Esophagus muscularis mucosa (tissue), 4 donors: ENCODE measurements around the gene MPV17. TPM values are rescaled to one million over a fixed set of nuclear protein-coding genes. Genes with fewer than 3 reads are reported as not detected.

Experiments
- DNase-seq: peaks from one replicate; pipeline ENCODE4 v3.0.0-alpha.2; 2017; ENCODE audit errors: extremely low spot score
- H3K27ac ChIP-seq, 4 donors: fragments of 200-600 bp; sonication (generic); replicated peaks in 1 of 4; 1 replicate in 3 of 4; 2 replicates in 1 of 4; pipeline ENCODE4 v1.5.1; 2016 to 2019; ENCODE audit warnings: mild to moderate bottlenecking in 1 of 4
- H3K27me3 ChIP-seq, 4 donors: fragments of 200-600 bp; sonication (generic); one replicate each; pipeline versions ENCODE4 v1.5.1 to v1.6.0; 2016 to 2019
- H3K36me3 ChIP-seq, 4 donors: fragments of 200-600 bp; sonication (generic); one replicate each; pipeline ENCODE4 v1.5.1; 2016 to 2019
- H3K4me1 ChIP-seq, 4 donors: fragments of 200-600 bp; sonication (generic); one replicate each; pipeline ENCODE4 v1.5.1; 2016 to 2019
- H3K4me3 ChIP-seq, 4 donors: fragments of 200-600 bp; sonication (generic); 1 replicate in 2 of 4; 2 replicates in 2 of 4; pipeline ENCODE4 v1.5.1; 2016 to 2019; ENCODE audit warnings: mild to moderate bottlenecking in 4 of 4, moderate library complexity in 1 of 4
- H3K9me3 ChIP-seq, 4 donors: fragments of 200-600 bp; sonication (generic); 1 replicate in 3 of 4; 2 replicates in 1 of 4; pipeline ENCODE4 v1.5.1; 2016 to 2019
- EP300 ChIP-seq: sonication (generic); formaldehyde crosslinking; IDR thresholded peaks from one replicate; pipeline ENCODE4 v1.6.1; 2017; ENCODE audit warnings: antibody characterized with exemption
- POLR2A ChIP-seq: fragments of 450-650 bp; IDR thresholded peaks from one replicate; pipeline ENCODE4 v1.6.1; 2017; ENCODE audit warnings: antibody characterized with exemption, moderate library complexity, mild to moderate bottlenecking, low read depth
- POLR2AphosphoS5 ChIP-seq, 2 donors: sonication (generic); formaldehyde crosslinking; IDR thresholded peaks; one replicate each; pipeline ENCODE4 v1.6.1; 2017; ENCODE audit warnings: antibody characterized with exemption in 2 of 2
- WGBS: methylation state at CpG from one replicate; pipeline ENCODE4 v1.1.5; 2018; 5-methylcytosine and 5-hydroxymethylcytosine counted together
- intact Hi-C: fragments of 100-400 bp; cut with DNase I; formaldehyde crosslinking; loops from one replicate; pipeline ENCODE4 v1.15.1; 2023
- total RNA-seq, 4 donors: library from RNA; depleted of rRNA; stranded (reverse); fragments of >200 nt; gene quantifications; one replicate each; pipeline versions ENCODE4 v1.1.0 to v1.2.1, GENCODE V29; 2016
- TF ChIP-seq, protein P1 (sequence below), 3 experiments: fragments of 200-600 bp in 2 of 3; fragments of 450-650 bp in 1 of 3; sonication (generic) in 2 of 3; IDR thresholded peaks; one replicate each; pipeline ENCODE4 v1.5.1; 2017 to 2019; ENCODE audit warnings: antibody characterized with exemption in 3 of 3, mild to moderate bottlenecking in 2 of 3, moderate library complexity in 1 of 3

MPV17 gene
- total RNA-seq, 4 donors from 2014 or later, result 46.7 to 70.2 (median 60.6) TPM

DNA sequence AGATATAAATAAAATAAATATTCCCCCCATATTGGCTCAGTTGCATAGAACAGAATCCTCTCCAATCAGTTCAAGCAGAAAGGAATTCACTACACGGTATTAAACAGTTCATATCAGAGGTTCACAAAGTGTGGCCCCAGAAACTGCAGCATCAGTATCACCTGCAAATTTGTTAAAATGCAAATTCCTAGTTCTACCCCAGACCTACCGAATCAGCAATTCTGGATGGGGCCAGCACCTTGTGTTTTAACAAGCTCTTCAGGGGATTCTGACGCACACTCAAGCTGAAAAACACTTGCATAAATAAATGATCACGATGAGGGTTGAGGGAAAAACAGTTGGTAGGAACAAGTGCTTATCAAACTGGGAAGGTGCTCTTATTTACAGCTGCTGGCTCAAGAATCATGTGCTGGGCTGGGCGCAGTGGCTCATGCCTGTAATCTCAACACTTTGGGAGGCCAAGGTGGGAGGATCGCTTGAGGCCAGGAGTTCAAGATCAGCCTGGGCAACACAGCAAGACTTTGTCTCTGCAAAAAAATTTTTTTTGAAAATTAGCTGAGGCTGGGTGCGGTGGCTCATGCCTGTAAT is 27.3 kb upstream of the MPV17 start:
- no peaks in the 10 kb centered on the region for H3K27me3 ChIP-seq
- WGBS, result 94% methylated on average over 7 of the region's 7 CpGs
- H3K9me3 ChIP-seq, result no peaks in the 10 kb centered on the region
- H3K36me3 ChIP-seq, result peaks cover 0 to 22% (median 2%) of the 10 kb centered on the region in 4 donors
- intact Hi-C loops, result no loop called here
- H3K27ac ChIP-seq, result no peak overlapping the region
- no peak for TF ChIP-seq POLR2A
- no peak for TF ChIP-seq EP300
- TF ChIP-seq, protein P1, sequence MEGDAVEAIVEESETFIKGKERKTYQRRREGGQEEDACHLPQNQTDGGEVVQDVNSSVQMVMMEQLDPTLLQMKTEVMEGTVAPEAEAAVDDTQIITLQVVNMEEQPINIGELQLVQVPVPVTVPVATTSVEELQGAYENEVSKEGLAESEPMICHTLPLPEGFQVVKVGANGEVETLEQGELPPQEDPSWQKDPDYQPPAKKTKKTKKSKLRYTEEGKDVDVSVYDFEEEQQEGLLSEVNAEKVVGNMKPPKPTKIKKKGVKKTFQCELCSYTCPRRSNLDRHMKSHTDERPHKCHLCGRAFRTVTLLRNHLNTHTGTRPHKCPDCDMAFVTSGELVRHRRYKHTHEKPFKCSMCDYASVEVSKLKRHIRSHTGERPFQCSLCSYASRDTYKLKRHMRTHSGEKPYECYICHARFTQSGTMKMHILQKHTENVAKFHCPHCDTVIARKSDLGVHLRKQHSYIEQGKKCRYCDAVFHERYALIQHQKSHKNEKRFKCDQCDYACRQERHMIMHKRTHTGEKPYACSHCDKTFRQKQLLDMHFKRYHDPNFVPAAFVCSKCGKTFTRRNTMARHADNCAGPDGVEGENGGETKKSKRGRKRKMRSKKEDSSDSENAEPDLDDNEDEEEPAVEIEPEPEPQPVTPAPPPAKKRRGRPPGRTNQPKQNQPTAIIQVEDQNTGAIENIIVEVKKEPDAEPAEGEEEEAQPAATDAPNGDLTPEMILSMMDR (IDR thresholded peaks at IDR 0.05), result no peak
- no peak for TF ChIP-seq POLR2AphosphoS5 (IDR thresholded peaks at IDR 0.05)
- peaks cover 12 to 36% (median 22%) of the 10 kb centered on the region in 4 donors for H3K4me1 ChIP-seq
- no peak overlapping the region for H3K4me3 ChIP-seq
- no peak for DNase-seq

- intact Hi-C loops, result no loop called here
- peaks cover 0 to 22% (median 11%) of the 10 kb centered on the region in 4 donors for H3K4me1 ChIP-seq
- no peak overlapping the region for H3K27ac ChIP-seq
- peaks cover 4 to 30% (median 10%) of the 10 kb centered on the region in 4 donors for H3K36me3 ChIP-seq
- no peaks in the 10 kb centered on the region for H3K27me3 ChIP-seq
- TF ChIP-seq POLR2A (no peak), POLR2AphosphoS5 (IDR thresholded peaks at IDR 0.05) (no peak), EP300 (no peak)
- TF ChIP-seq, protein P1 (IDR thresholded peaks at IDR 0.05), result no peak
- H3K4me3 ChIP-seq, result no peak overlapping the region
- H3K9me3 ChIP-seq, result no peaks in the 10 kb centered on the region
- DNase-seq, result no peak
- WGBS, result 100% methylated on average over 1 of the region's 2 CpGs
Observed at GRCh38 chr2:27347641-27348040, 24.7 kb upstream of the MPV17 start.

GRCh38 chr2:27336173-27336572 is 13.3 kb upstream of the MPV17 start:
- DNase-seq, result no peak
- no peak overlapping the region for H3K4me3 ChIP-seq
- no peaks in the 10 kb centered on the region for H3K9me3 ChIP-seq
- peaks cover 41 to 100% (median 97%) of the 10 kb centered on the region in 4 donors for H3K36me3 ChIP-seq
- TF ChIP-seq, protein P1 (IDR thresholded peaks at IDR 0.05), result no peak
- TF ChIP-seq POLR2A, result no peak
- TF ChIP-seq POLR2AphosphoS5 (IDR thresholded peaks at IDR 0.05), result no peak
- no peak for TF ChIP-seq EP300
- WGBS, result 91% methylated on average over 7 of the region's 7 CpGs
- no peak overlapping the region for H3K27ac ChIP-seq
- intact Hi-C loops, result no loop called here
- H3K4me1 ChIP-seq, result no peaks in the 10 kb centered on the region
- no peaks in the 10 kb centered on the region for H3K27me3 ChIP-seq

- no peaks in the 10 kb centered on the region for H3K27me3 ChIP-seq
- H3K4me1 ChIP-seq, result no peaks in the 10 kb centered on the region
- no peak overlapping the region for H3K27ac ChIP-seq
- no peak for DNase-seq
- no peak overlapping the region for H3K4me3 ChIP-seq
- 100% methylated on average over 1 of the region's 3 CpGs for WGBS
- no peaks in the 10 kb centered on the region for H3K9me3 ChIP-seq
- intact Hi-C loops, result no loop called here
- peaks cover 36 to 100% (median 96%) of the 10 kb centered on the region in 4 donors for H3K36me3 ChIP-seq
- TF ChIP-seq, protein P1 (IDR thresholded peaks at IDR 0.05), result no peak
- TF ChIP-seq POLR2A, result no peak
- TF ChIP-seq EP300, result no peak
Observed at GRCh38 chr2:27335311-27335710, 12.4 kb upstream of the MPV17 start.

- Histone ChIP-seq H3K4me1 (peaks cover 29 to 34% (median 31%) of the 10 kb centered on the region in 4 donors), H3K36me3 (peaks cover 37 to 43% (median 42%) of the 10 kb centered on the region in 4 donors), H3K27me3 (no peaks in the 10 kb centered on the region), H3K4me3 (no peak overlapping the region), H3K27ac (no peak overlapping the region), H3K9me3 (no peaks in the 10 kb centered on the region)
- intact Hi-C loops, result loop anchor here (5.0 kb wide), 2 partner anchors 33 to 48 kb away; partner anchors contain the start of genes EIF2B4, GTF3C2 and SNX17
- TF ChIP-seq POLR2AphosphoS5 (IDR thresholded peaks at IDR 0.05), result no peak
- TF ChIP-seq POLR2A, result no peak
- no peak for TF ChIP-seq EP300
- TF ChIP-seq, protein P1 (IDR thresholded peaks at IDR 0.05), result no peak
- 94% methylated on average over 5 of the region's 5 CpGs for WGBS
- DNase-seq, result no peak
Observed at GRCh38 chr2:27324720-27325119, 1.8 kb upstream of the MPV17 start.
